H1 (cell line): ENCODE data around the gene TMEM202. TPM values are rescaled to one million over a fixed set of nuclear protein-coding genes. Genes with fewer than 3 reads are reported as not detected.

Experiments used
- CTCF ChIA-PET: fragments of 300-600 bp; sonication (Branson Sonifier 250); formaldehyde crosslinking; loops from one replicate; lab custom pipeline; 2021; ENCODE audit not compliant: partially characterized antibody; lab: Charles Lee
- POLR2A ChIA-PET: fragments of 300-600 bp; sonication (Branson Sonifier 250); formaldehyde crosslinking; loops from one replicate; lab custom pipeline; 2021; ENCODE audit warnings: inconsistent platforms; ENCODE audit not compliant: partially characterized antibody; lab: Charles Lee
- DNase-seq, 2 experiments: peaks; one replicate each; pipeline versions ENCODE4 v3.0.0 to v3.0.0-alpha.2; 2010 to 2022; ENCODE audit warnings: low spot score in 2 of 2, low read depth in 1 of 2, mixed read lengths in 1 of 2
- FAIRE-seq: peaks from 2 replicates; lab custom pipeline; 2011; peaks lifted over from hg19 to GRCh38; lab: Jason Lieb, UNC
- H2AFZ ChIP-seq: 2 replicates; pipeline ENCODE4 v1.8.1; 2012; ENCODE audit warnings: low read length, inconsistent platforms
- H2AK5ac ChIP-seq: 2 replicates; pipeline ENCODE4 v1.6.1; 2013; ENCODE audit warnings: low read depth, low read length
- H2BK120ac ChIP-seq: replicated peaks from 2 replicates; pipeline ENCODE3; 2013; ENCODE audit warnings: low read depth, low read length, inconsistent platforms
- H2BK12ac ChIP-seq: 2 replicates; pipeline ENCODE4 v1.6.1; 2013; ENCODE audit warnings: low read depth, low read length
- H2BK15ac ChIP-seq: 2 replicates; pipeline ENCODE4 v1.6.1; 2013; ENCODE audit warnings: low read length
- H2BK20ac ChIP-seq: 2 replicates; pipeline ENCODE4 v1.6.1; 2013; ENCODE audit warnings: low read length
- H2BK5ac ChIP-seq: 2 replicates; pipeline ENCODE4 v1.6.1; 2013; ENCODE audit warnings: low read depth, low read length
- H3K14ac ChIP-seq: 2 replicates; pipeline ENCODE4 v1.6.1; 2013; ENCODE audit warnings: inconsistent platforms; ENCODE audit not compliant: insufficient read length
- H3K18ac ChIP-seq: 2 replicates; pipeline ENCODE4 v1.6.1; 2013; ENCODE audit warnings: low read length; ENCODE audit errors: extremely low read depth
- H3K23ac ChIP-seq: 2 replicates; pipeline ENCODE4 v1.6.1; 2013; ENCODE audit warnings: inconsistent platforms; ENCODE audit not compliant: insufficient read length
- H3K23me2 ChIP-seq: 2 replicates; pipeline ENCODE4 v1.6.1; 2013; ENCODE audit warnings: low read depth, low read length
- H3K27ac ChIP-seq: 2 replicates; pipeline ENCODE4 v1.6.1; 2011; ENCODE audit warnings: low read depth, low read length, inconsistent platforms
- H3K27me3 ChIP-seq, 4 experiments: replicated peaks in 1 of 4; 1 replicate in 1 of 4; 2 replicates in 3 of 4; pipeline versions ENCODE4 v1.6.1 to v1.8.1; 2011 to 2013; ENCODE audit warnings: low read length in 3 of 4, mild to moderate bottlenecking in 3 of 4, inconsistent platforms in 2 of 4, mixed read lengths in 2 of 4, moderate library complexity in 1 of 4; ENCODE audit not compliant: control insufficient read depth in 3 of 4, insufficient read depth in 3 of 4; ENCODE audit errors: extremely low read depth in 1 of 4
- H3K36me3 ChIP-seq, 4 experiments: 2 replicates each; pipeline versions ENCODE4 v1.6.1 to v1.8.1; 2011 to 2013; ENCODE audit warnings: mild to moderate bottlenecking in 4 of 4, low read length in 3 of 4, moderate library complexity in 2 of 4, control low read depth in 1 of 4, inconsistent platforms in 1 of 4; ENCODE audit not compliant: insufficient read depth in 4 of 4, control insufficient read depth in 2 of 4
- H3K4ac ChIP-seq: replicated peaks from 2 replicates; pipeline ENCODE3; 2013; ENCODE audit warnings: low read length, low read depth, mixed read lengths, inconsistent platforms; ENCODE audit not compliant: insufficient read length
- H3K4me1 ChIP-seq, 4 experiments: replicated peaks in 1 of 4; 1 replicate in 1 of 4; 2 replicates in 3 of 4; pipeline versions ENCODE4 v1.6.1 to v1.8.1; 2011 to 2013; ENCODE audit warnings: low read length in 3 of 4, inconsistent platforms in 2 of 4, mixed read lengths in 1 of 4; ENCODE audit not compliant: insufficient read depth in 4 of 4, control insufficient read depth in 3 of 4
- H3K4me2 ChIP-seq, 2 experiments: 2 replicates each; pipeline versions ENCODE4 v1.6.1 to v1.8.1; 2011 to 2013; ENCODE audit warnings: low read depth in 2 of 2, low read length in 2 of 2, control low read depth in 1 of 2, inconsistent platforms in 1 of 2, mild to moderate bottlenecking in 1 of 2; ENCODE audit not compliant: insufficient read depth in 1 of 2
- H3K4me3 ChIP-seq, 4 experiments: fragments of 200-600, 300-600 bp in 1 of 4; sonication (generic), shearing (Covaris generic), sonication (Bioruptor Twin) in 1 of 4; 2 replicates each; pipeline versions ENCODE4 v1.5.1 to v1.8.1; 2011 to 2016; ENCODE audit warnings: low read length in 4 of 4, low read depth in 3 of 4, control low read depth in 2 of 4, inconsistent platforms in 2 of 4, mild to moderate bottlenecking in 2 of 4, mixed read lengths in 1 of 4, moderate library complexity in 1 of 4; ENCODE audit not compliant: insufficient read depth in 2 of 4; ENCODE audit errors: extremely low read depth in 1 of 4
- H3K56ac ChIP-seq: replicated peaks from 2 replicates; pipeline ENCODE3; 2013; ENCODE audit warnings: low read depth, mild to moderate bottlenecking, mixed read lengths, low read length, inconsistent platforms; ENCODE audit not compliant: insufficient read length
- H3K79me1 ChIP-seq: 2 replicates; pipeline ENCODE4 v1.6.1; 2013; ENCODE audit warnings: low read depth, low read length, control low read depth
- H3K79me2 ChIP-seq, 2 experiments: 2 replicates each; pipeline versions ENCODE4 v1.6.1 to v1.8.1; 2012 to 2013; ENCODE audit warnings: low read length in 2 of 2, mild to moderate bottlenecking in 2 of 2, inconsistent platforms in 1 of 2; ENCODE audit not compliant: insufficient read depth in 2 of 2, control insufficient read depth in 1 of 2
- H3K9ac ChIP-seq, 4 experiments: replicated peaks in 1 of 4; 1 replicate in 1 of 4; 2 replicates in 3 of 4; pipeline versions ENCODE4 v1.6.1 to v1.8.1; 2011 to 2013; ENCODE audit warnings: low read depth in 3 of 4, low read length in 3 of 4, control low read depth in 2 of 4, mild to moderate bottlenecking in 2 of 4, moderate library complexity in 2 of 4, inconsistent platforms in 1 of 4; ENCODE audit errors: extremely low read depth in 1 of 4
- H3K9me3 ChIP-seq, 2 experiments: 2 replicates each; pipeline versions ENCODE4 v1.6.1 to v1.8.1; 2012 to 2013; ENCODE audit warnings: mild to moderate bottlenecking in 2 of 2, moderate library complexity in 2 of 2, control low read depth in 1 of 2, inconsistent platforms in 1 of 2, low read depth in 1 of 2, low read length in 1 of 2, mixed read lengths in 1 of 2; ENCODE audit not compliant: insufficient read depth in 2 of 2
- H4K20me1 ChIP-seq, 2 experiments: replicated peaks in 1 of 2; 2 replicates each; pipeline versions ENCODE3 to v1.8.1; 2011 to 2013; ENCODE audit warnings: inconsistent platforms in 2 of 2, low read length in 2 of 2, mild to moderate bottlenecking in 1 of 2; ENCODE audit not compliant: insufficient read depth in 2 of 2, control insufficient read depth in 1 of 2
- H4K5ac ChIP-seq: 2 replicates; pipeline ENCODE4 v1.6.1; 2013; ENCODE audit warnings: low read length, low read depth, mixed read lengths, inconsistent platforms; ENCODE audit not compliant: insufficient read length
- H4K8ac ChIP-seq: 2 replicates; pipeline ENCODE4 v1.8.0; 2013; ENCODE audit warnings: mild to moderate bottlenecking, moderate library complexity, low read length, inconsistent platforms; ENCODE audit not compliant: insufficient read depth; ENCODE audit errors: extremely low read depth
- H4K91ac ChIP-seq: replicated peaks from 2 replicates; pipeline ENCODE3; 2013; ENCODE audit warnings: low read length, mixed read lengths, inconsistent platforms; ENCODE audit not compliant: insufficient read length
- CEBPB ChIP-seq: IDR thresholded peaks from 2 replicates; pipeline ENCODE4 v1.6.1; 2012; ENCODE audit warnings: low read depth, low read length
- CREB1 ChIP-seq: IDR thresholded peaks from 2 replicates; pipeline ENCODE4 v1.6.1; 2012; ENCODE audit warnings: inconsistent platforms
- GTF2F1 ChIP-seq: IDR thresholded peaks from 2 replicates; pipeline ENCODE4 v1.6.1; 2012; ENCODE audit warnings: low read depth, low read length, improper control_type of control experiment, borderline replicate concordance
- HDAC2 ChIP-seq, 2 experiments: fragments of 300-600 bp in 1 of 2; sonication (generic) in 1 of 2; IDR thresholded peaks; 2 replicates each; pipeline ENCODE4 v1.6.1; 2011 to 2012; ENCODE audit warnings: low read depth in 2 of 2, low read length in 2 of 2, mild to moderate bottlenecking in 2 of 2, moderate library complexity in 2 of 2, borderline replicate concordance in 1 of 2, inconsistent platforms in 1 of 2
- NRF1 ChIP-seq: IDR thresholded peaks from 2 replicates; pipeline ENCODE4 v1.6.1; 2011; ENCODE audit warnings: mild to moderate bottlenecking, low read depth, low read length, improper control_type of control experiment
- PHF8 ChIP-seq: fragments of 200-600 bp; sonication (generic); conservative IDR thresholded peaks from 2 replicates; pipeline ENCODE4 v1.7.1; 2012; ENCODE audit warnings: low read depth, mild to moderate bottlenecking, inconsistent platforms, low read length, moderate library complexity
- POLR2A ChIP-seq, 2 experiments: IDR thresholded peaks; 1 replicate in 1 of 2; 2 replicates in 1 of 2; pipeline ENCODE4 v1.6.1; 2011; ENCODE audit warnings: low read depth in 2 of 2, low read length in 2 of 2, mild to moderate bottlenecking in 2 of 2; ENCODE audit errors: control extremely low read depth in 1 of 2
- RBBP5 ChIP-seq: IDR thresholded peaks from 2 replicates; pipeline ENCODE4 v1.7.1; 2012; ENCODE audit warnings: low read depth, mild to moderate bottlenecking, inconsistent platforms, low read length, moderate library complexity, borderline replicate concordance
- TEAD4 ChIP-seq: IDR thresholded peaks from 2 replicates; pipeline ENCODE4 v1.6.1; 2012; ENCODE audit warnings: low read depth, low read length, inconsistent platforms, mixed read lengths
- polyA plus RNA-seq, 7 experiments: library from polyadenylated mRNA; depleted of rRNA in 3 of 7; stranded (reverse) in 5 of 7; unstranded in 2 of 7; fragments of >200 nt in 5 of 7; fragments of 200-250 nt in 2 of 7; gene quantifications; 1 replicate in 5 of 7; 2 replicates in 1 of 7; 4 replicates in 1 of 7; pipeline versions ENCODE4 v1.2.1 to v1.2.3, GENCODE V29; 2011 to 2013; ENCODE audit warnings: missing spikeins in 2 of 7, mixed read lengths in 2 of 7
- total RNA-seq: library from RNA; stranded (reverse); fragmentation: NEBNext Ultra II Directional; extraction: Animal tissue kit (Norgen Biotek cat#: 25700); gene quantifications from 2 replicates; pipeline ENCODE4 v1.2.1, GENCODE V29; 2021

The TMEM202 gene
- total and polyA plus RNA-seq, 2 of the 8 experiments (the other 6 are each of a cell fraction or from before 2014, with no cell fraction given), result not detected

GRCh38 chr15:72387741-72388140, 10.4 kb upstream of the TMEM202 start:
- no peak for TF ChIP-seq POLR2A (IDR thresholded peaks at IDR 0.05; ENCODE audit: control extremely low read depth in 1 of 2, low read depth in 2 of 2, low read length in 2 of 2)
- no peak for TF ChIP-seq CREB1
- no peak for TF ChIP-seq HDAC2 (IDR thresholded peaks at IDR 0.05; ENCODE audit: borderline replicate concordance in 1 of 2, low read depth in 2 of 2, low read length in 2 of 2)
- no peak for TF ChIP-seq RBBP5
- TF ChIP-seq PHF8, result no peak
- TF ChIP-seq CEBPB, result no peak
- TF ChIP-seq GTF2F1, result no peak
- no peak for TF ChIP-seq TEAD4
- no peak for TF ChIP-seq NRF1
- CTCF ChIA-PET, result no interaction called here

More at GRCh38 chr15:72387741-72388140, 10.4 kb upstream of the TMEM202 start:
- Histone ChIP-seq H4K8ac (no peak overlapping the region), H3K27me3 (no peaks in the 10 kb centered on the region), H3K9ac (no peak overlapping the region), H2AFZ (no peak overlapping the region), H4K5ac (no peak overlapping the region), H4K20me1 (no peaks in the 10 kb centered on the region), H3K79me1 (no peaks in the 10 kb centered on the region), H2BK12ac (no peak overlapping the region), H3K79me2 (no peaks in the 10 kb centered on the region), H3K27ac (no peak overlapping the region), H3K23me2 (no peaks in the 10 kb centered on the region), H2BK15ac (no peak overlapping the region), H3K14ac (no peak overlapping the region), H3K4me2 (no peak overlapping the region), H4K91ac (no peak overlapping the region), H2AK5ac (no peak overlapping the region), H2BK120ac (no peak overlapping the region), H3K4ac (no peak overlapping the region), H3K4me1 (no peaks in the 10 kb centered on the region), H2BK5ac (no peak overlapping the region), H3K56ac (no peak overlapping the region), H2BK20ac (no peak overlapping the region), H3K9me3 (no peaks in the 10 kb centered on the region), H3K23ac (no peak overlapping the region), H3K36me3 (no peaks in the 10 kb centered on the region), H3K4me3 (no peak overlapping the region), H3K18ac (no peak overlapping the region)
- DNase-seq (no peak), FAIRE-seq (no peak)
- POLR2A ChIA-PET, result interaction anchor here (1.3 kb wide), 1 partner anchor 11 kb away, joined by 3 read pairs; no protein-coding TSS in a partner anchor
